ENCODE results near the gene CAND1. TPM values are rescaled to one million over a fixed set of nuclear protein-coding genes. Genes with fewer than 3 reads are reported as not detected.
A peak's percentile ranks its signal among the peaks of the same experiment; 100 is the strongest.

CAND1 gene
- polyA plus RNA-seq, 2 of the 4 experiments (the other 2 are of a cell fraction), result 70.3 to 185 TPM

DNA sequence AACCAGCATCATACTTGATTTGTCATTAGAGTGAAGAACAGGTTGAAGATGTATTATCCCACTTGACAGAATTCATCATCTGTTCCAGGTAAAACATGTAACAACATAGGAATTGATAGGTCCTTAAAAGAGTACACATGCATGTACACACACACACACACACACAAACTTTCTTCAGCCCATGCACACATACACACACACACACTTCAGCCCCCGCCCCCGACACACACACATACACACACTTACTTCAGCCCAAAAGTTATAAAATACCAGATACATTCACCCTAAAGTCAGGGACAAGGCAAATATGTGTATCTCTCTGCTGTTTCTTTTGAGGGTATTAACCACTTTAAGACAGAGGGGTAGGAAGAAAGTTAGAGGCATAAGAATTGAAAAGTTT is 15.4 kb downstream of the CAND1 start (continued):
- TF ChIP-seq HMGXB4 (CRISPR knock-in tag; IDR thresholded peaks at IDR 0.05; ENCODE audit: borderline replicate concordance), result no peak

GRCh38 chr12:67286257-67286656 is 17.1 kb downstream of the CAND1 start:
- H3K4me1 ChIP-seq, result no peaks in the 10 kb centered on the region
- ATAC-seq (no peak), DNase-seq (ENCODE audit: low read depth in 1 of 2, low spot score in 1 of 2) (no peak), FAIRE-seq (no peak)
- ChIA-PET CTCF (interaction anchor here (0.6 kb wide), 1 partner anchor 250 kb away, joined by 3 read pairs; no protein-coding TSS in a partner anchor), POLR2A (interaction anchor here (0.6 to 2.4 kb wide), 4 partner anchors 17 to 362 kb away, joined by 3 to 7 read pairs (median 4); partner anchors contain the start of genes CAND1 and DYRK2)
- no peak overlapping the region for H3K4me2 ChIP-seq
- H3K4me3 ChIP-seq, result no peak overlapping the region
- H3K27ac ChIP-seq, result no peak overlapping the region
- no peaks in the 10 kb centered on the region for H3K9me3 ChIP-seq
- TF ChIP-seq CBX2 (IDR thresholded peaks at IDR 0.05; ENCODE audit: borderline replicate concordance, low read depth) (no peak), JUNB (IDR thresholded peaks at IDR 0.05) (no peak), EHF (CRISPR knock-in tag; IDR thresholded peaks at IDR 0.05) (no peak), CBX8 (IDR thresholded peaks at IDR 0.05) (no peak), TP53 (CRISPR knock-in tag; IDR thresholded peaks at IDR 0.05) (no peak), HOXB5 (CRISPR knock-in tag; IDR thresholded peaks at IDR 0.05) (no peak), HDAC2 (IDR thresholded peaks at IDR 0.05) (no peak), E2F6 (IDR thresholded peaks at IDR 0.05; ENCODE audit: borderline replicate concordance, low read depth) (no peak), ESRRA (IDR thresholded peaks at IDR 0.05; ENCODE audit: borderline replicate concordance, low read length) (no peak), BHLHE40 (IDR thresholded peaks at IDR 0.05; ENCODE audit: low read depth, low read length) (no peak)
- 95% methylated on average over 5 of the region's 5 CpGs for WGBS (ENCODE audit: missing lambda C conversion rate)

GRCh38 chr12:67287311-67287710 is 18.2 kb downstream of the CAND1 start:
- DNase-seq (ENCODE audit: low read depth in 1 of 2, low spot score in 1 of 2), result no peak
- H3K9me3 ChIP-seq, result no peaks in the 10 kb centered on the region
- TF ChIP-seq RFX5 (IDR thresholded peaks at IDR 0.05) (no peak), MAFK (IDR thresholded peaks at IDR 0.05; ENCODE audit: partially characterized antibody) (peak; percentile 79)
- no peak overlapping the region for H3K4me2 ChIP-seq
- H3K4me1 ChIP-seq, result no peaks in the 10 kb centered on the region
- FAIRE-seq, result no peak
- ChIA-PET CTCF (interaction anchor here (1.0 kb wide), 1 partner anchor 18 kb away, joined by 3 read pairs; the partner anchor contains the start of gene CAND1), POLR2A (interaction anchor here (0.6 to 2.4 kb wide), 2 partner anchors 17 to 18 kb away, joined by 5 to 7 read pairs; partner anchors contain the start of gene CAND1)
- WGBS (ENCODE audit: missing lambda C conversion rate), result 85% methylated on average over 5 of the region's 5 CpGs
- no peak overlapping the region for H3K27ac ChIP-seq
- ATAC-seq, result no peak
- no peak overlapping the region for H3K4me3 ChIP-seq

GRCh38 chr12:67288561-67288960 is 19.4 kb downstream of the CAND1 start:
- ChIA-PET CTCF (no interaction called here), POLR2A (no interaction called here)
- Histone ChIP-seq H3K4me3 (no peak overlapping the region), H3K27ac (no peak overlapping the region), H3K9me3 (no peaks in the 10 kb centered on the region), H3K4me2 (no peak overlapping the region), H3K4me1 (no peaks in the 10 kb centered on the region)
- TF ChIP-seq, protein P1, sequence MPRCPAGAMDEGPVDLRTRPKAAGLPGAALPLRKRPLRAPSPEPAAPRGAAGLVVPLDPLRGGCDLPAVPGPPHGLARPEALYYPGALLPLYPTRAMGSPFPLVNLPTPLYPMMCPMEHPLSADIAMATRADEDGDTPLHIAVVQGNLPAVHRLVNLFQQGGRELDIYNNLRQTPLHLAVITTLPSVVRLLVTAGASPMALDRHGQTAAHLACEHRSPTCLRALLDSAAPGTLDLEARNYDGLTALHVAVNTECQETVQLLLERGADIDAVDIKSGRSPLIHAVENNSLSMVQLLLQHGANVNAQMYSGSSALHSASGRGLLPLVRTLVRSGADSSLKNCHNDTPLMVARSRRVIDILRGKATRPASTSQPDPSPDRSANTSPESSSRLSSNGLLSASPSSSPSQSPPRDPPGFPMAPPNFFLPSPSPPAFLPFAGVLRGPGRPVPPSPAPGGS (IDR thresholded peaks at IDR 0.05), result no peak
- TF ChIP-seq JUN (IDR thresholded peaks at IDR 0.05), result no peak
- no peak for TF ChIP-seq MAZ (IDR thresholded peaks at IDR 0.05; ENCODE audit: borderline replicate concordance, low read depth, low read length)
- TF ChIP-seq BHLHE40 (IDR thresholded peaks at IDR 0.05; ENCODE audit: low read depth, low read length), result no peak
- no peak for TF ChIP-seq KDM1A (IDR thresholded peaks at IDR 0.05; ENCODE audit: low read depth)
- TF ChIP-seq CBX2 (IDR thresholded peaks at IDR 0.05; ENCODE audit: borderline replicate concordance, low read depth), result no peak
- TF ChIP-seq ZSCAN20 (CRISPR knock-in tag; IDR thresholded peaks at IDR 0.05), result no peak
- no peak for TF ChIP-seq NR3C1 (IDR thresholded peaks at IDR 0.05)
- no peak for TF ChIP-seq EHF (CRISPR knock-in tag; IDR thresholded peaks at IDR 0.05)
- TF ChIP-seq SMC3 (IDR thresholded peaks at IDR 0.05), result no peak
- no peak for TF ChIP-seq ZC3H11A (IDR thresholded peaks at IDR 0.05)
- TF ChIP-seq, protein P2, sequence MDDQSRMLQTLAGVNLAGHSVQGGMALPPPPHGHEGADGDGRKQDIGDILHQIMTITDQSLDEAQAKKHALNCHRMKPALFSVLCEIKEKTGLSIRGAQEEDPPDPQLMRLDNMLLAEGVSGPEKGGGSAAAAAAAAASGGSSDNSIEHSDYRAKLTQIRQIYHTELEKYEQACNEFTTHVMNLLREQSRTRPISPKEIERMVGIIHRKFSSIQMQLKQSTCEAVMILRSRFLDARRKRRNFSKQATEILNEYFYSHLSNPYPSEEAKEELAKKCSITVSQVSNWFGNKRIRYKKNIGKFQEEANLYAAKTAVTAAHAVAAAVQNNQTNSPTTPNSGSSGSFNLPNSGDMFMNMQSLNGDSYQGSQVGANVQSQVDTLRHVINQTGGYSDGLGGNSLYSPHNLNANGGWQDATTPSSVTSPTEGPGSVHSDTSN (IDR thresholded peaks at IDR 0.05), result no peak
- TF ChIP-seq ATOH8 (CRISPR knock-in tag; IDR thresholded peaks at IDR 0.05; ENCODE audit: low read depth), result no peak
- TF ChIP-seq HOXA7 (CRISPR knock-in tag; IDR thresholded peaks at IDR 0.05), result no peak
- FAIRE-seq, result no peak
- 92% methylated on average over 2 of the region's 2 CpGs for WGBS (ENCODE audit: missing lambda C conversion rate)
- ATAC-seq, result no peak
- no peak for DNase-seq (ENCODE audit: low read depth in 1 of 2, low spot score in 1 of 2)

Data from A549 (cell line).